Stomach (tissue), 9 donors: ENCODE data around the gene PRMT7. TPM values are rescaled to one million over a fixed set of nuclear protein-coding genes. Genes with fewer than 3 reads are reported as not detected.

Experiments
- DNase-seq, 2 donors: peaks; one replicate each; pipeline versions ENCODE4 v3.0.0 to v3.0.0-alpha.2; 2013 to 2019
- H3K27ac ChIP-seq, 5 donors: fragments of 200-600 bp in 4 of 5; sonication (generic) in 4 of 5; one replicate each; pipeline ENCODE4 v1.5.1; 2013 to 2019; ENCODE audit warnings: mild to moderate bottlenecking in 1 of 5, moderate library complexity in 1 of 5
- H3K27me3 ChIP-seq, 3 donors: fragments of 200-600 bp; sonication (generic); one replicate each; pipeline ENCODE4 v1.5.1; 2017 to 2019; ENCODE audit warnings: mixed run types in 1 of 3
- H3K36me3 ChIP-seq, 4 donors: fragments of 200-600 bp; sonication (generic); 1 replicate in 3 of 4; 2 replicates in 1 of 4; pipeline ENCODE4 v1.5.1; 2016 to 2019
- H3K4me1 ChIP-seq, 4 donors: fragments of 200-600 bp; sonication (generic); one replicate each; pipeline ENCODE4 v1.5.1; 2016 to 2019
- H3K4me3 ChIP-seq, 4 donors: fragments of 200-600 bp; sonication (generic) in 3 of 4; one replicate each; pipeline ENCODE4 v1.5.1; 2016 to 2019; ENCODE audit warnings: mild to moderate bottlenecking in 1 of 4
- H3K9me3 ChIP-seq, 4 donors: fragments of 200-600 bp; sonication (generic); one replicate each; pipeline ENCODE4 v1.5.1; 2016 to 2019
- CTCF ChIP-seq, 7 experiments: fragments of 450-650 bp in 4 of 7; fragments of 200-600 bp in 3 of 7; sonication (generic) in 3 of 7; IDR thresholded peaks; one replicate each; pipeline ENCODE4 v1.5.1; 2016 to 2019; ENCODE audit warnings: antibody characterized with exemption in 7 of 7, control low read depth in 2 of 7, mild to moderate bottlenecking in 1 of 7
- EP300 ChIP-seq: sonication (generic); formaldehyde crosslinking; IDR thresholded peaks from one replicate; pipeline ENCODE4 v1.6.1; 2017; ENCODE audit warnings: antibody characterized with exemption
- POLR2A ChIP-seq, 4 donors: fragments of 450-650 bp; IDR thresholded peaks; one replicate each; pipeline ENCODE4 v1.6.1; 2016; ENCODE audit warnings: antibody characterized with exemption in 4 of 4, control low read depth in 2 of 4, mild to moderate bottlenecking in 1 of 4, moderate library complexity in 1 of 4
- POLR2AphosphoS5 ChIP-seq, 3 donors: sonication (generic); formaldehyde crosslinking; IDR thresholded peaks; one replicate each; pipeline ENCODE4 v1.6.1; 2016; ENCODE audit warnings: antibody characterized with exemption in 3 of 3
- WGBS, 5 donors: extraction: QIAGEN DNeasy Blood & Tissue Kit in 3 of 5; methylation state at CpG; one replicate each; pipeline versions ENCODE4 v1.1.5 to v1.1.7; 2013 to 2018; 5-methylcytosine and 5-hydroxymethylcytosine counted together
- intact Hi-C: fragments of 100-400 bp; cut with DNase I; formaldehyde crosslinking; loops from one replicate; pipeline ENCODE4 v1.15.1; 2023; ENCODE audit warnings: low total_unique reads
- polyA plus RNA-seq, 3 donors: library from polyadenylated mRNA; stranded (reverse); fragments of 200-250 nt; gene quantifications; one replicate each; pipeline ENCODE4 v1.2.3, GENCODE V29; 2013
- total RNA-seq, 5 donors: library from RNA; depleted of rRNA; stranded (reverse); fragments of >200 nt; gene quantifications; one replicate each; pipeline versions ENCODE4 v1.1.0 to v1.2.3, GENCODE V29; 2014 to 2016
- donor health status: healthy with polysubstance abuse.
- donor health status: Bipolar disorder and iron deficiency.
- donor health status: healthy.

The PRMT7 gene
- total and polyA plus RNA-seq, 8 donors = 22.4 to 88.8 (median 37.2) TPM

DNA sequence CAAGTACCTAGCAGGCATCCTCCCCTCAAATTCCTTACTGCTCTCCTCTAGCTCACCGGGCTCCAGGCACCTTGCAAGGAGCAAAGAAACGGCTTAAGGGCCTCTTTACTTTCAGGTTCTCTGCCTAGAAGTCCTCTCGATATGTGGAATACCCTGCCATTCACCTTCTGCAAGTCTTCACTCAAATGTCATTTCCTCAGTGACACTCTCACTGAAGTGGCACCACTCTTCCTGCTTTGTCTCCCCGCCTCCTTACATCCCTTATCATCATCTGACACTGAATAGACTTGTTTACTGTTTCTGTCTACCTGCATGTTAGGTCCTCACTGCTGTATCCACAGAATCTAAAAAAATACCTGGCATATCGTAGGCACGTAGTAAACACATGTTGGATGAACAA lies 1.0 kb upstream of the PRMT7 start:
- TF ChIP-seq CTCF (IDR thresholded peaks at IDR 0.05) (no peak), POLR2A (IDR thresholded peaks at IDR 0.05) (no peak), EP300 (no peak), POLR2AphosphoS5 (IDR thresholded peaks at IDR 0.05) (no peak)
- no peak for DNase-seq
- Histone ChIP-seq H3K27me3 (no peaks in the 10 kb centered on the region), H3K4me3 (peak overlapping the region; percentile 66 to 99 (median 92)), H3K36me3 (peaks cover 21 to 59% (median 56%) of the 10 kb centered on the region in 4 donors), H3K27ac (peak overlapping the region in 3 of 5 donors; percentile 81 to 89 (median 83)), H3K9me3 (no peaks in the 10 kb centered on the region), H3K4me1 (peaks cover 24 to 59% (median 41%) of the 10 kb centered on the region in 4 donors)
- 24 to 37% (median 30%) methylated on average over 6 of the region's 6 CpGs for WGBS, 5 donors
- intact Hi-C loops = no loop called here

DNA sequence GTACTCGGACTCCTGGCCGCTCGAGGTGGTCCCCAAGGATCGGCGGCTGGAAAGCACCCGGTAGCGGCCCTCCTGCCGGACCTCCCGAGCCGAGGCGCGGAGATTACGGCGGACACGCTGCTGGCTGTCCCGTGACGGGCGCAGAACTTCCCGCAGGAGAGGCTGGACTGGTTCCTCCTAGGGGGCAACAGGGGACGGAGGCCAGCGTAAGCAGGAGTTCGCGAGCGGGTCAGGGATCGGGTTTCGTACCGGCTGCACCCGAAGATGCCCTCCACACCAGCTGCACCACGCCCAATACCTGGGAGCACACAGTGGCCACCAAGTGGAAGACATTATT lies 414 bp upstream of the PRMT7 start:
- WGBS, 5 donors = 0 to 1% (median 0%) methylated on average over 13 to 29 of the region's 29 CpGs
- intact Hi-C loops = no loop called here
- peaks cover 24 to 59% (median 41%) of the 10 kb centered on the region in 4 donors for H3K4me1 ChIP-seq

DNA sequence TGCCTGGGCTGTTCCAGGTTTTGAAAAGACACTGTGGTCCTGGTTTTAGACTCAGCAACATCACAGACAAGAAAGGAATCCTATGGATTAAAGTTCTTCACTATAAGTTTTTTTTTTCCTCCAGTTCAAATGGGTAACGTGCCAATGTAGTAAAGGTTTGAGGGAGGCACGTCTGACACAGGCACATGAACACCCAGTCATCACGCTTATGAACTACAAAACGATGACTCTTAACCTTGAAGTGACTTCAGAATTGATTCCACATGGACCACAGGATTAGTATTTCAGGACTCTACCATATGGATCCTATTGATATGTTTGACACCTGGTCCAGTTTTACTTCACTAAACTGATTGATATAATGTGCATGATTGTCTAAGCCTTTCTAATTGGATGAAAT lies 2.3 kb downstream of the PRMT7 start:
- no peak for DNase-seq
- Histone ChIP-seq H3K4me3 (no peak overlapping the region), H3K36me3 (peaks cover 13 to 57% (median 50%) of the 10 kb centered on the region in 4 donors), H3K9me3 (no peaks in the 10 kb centered on the region), H3K4me1 (peaks cover 24 to 59% (median 41%) of the 10 kb centered on the region in 4 donors), H3K27ac (no peak overlapping the region), H3K27me3 (no peaks in the 10 kb centered on the region)
- 88 to 93% (median 90%) methylated on average over 4 of the region's 4 CpGs for WGBS, 5 donors
- no peak for TF ChIP-seq CTCF (IDR thresholded peaks at IDR 0.05)
- no peak for TF ChIP-seq POLR2AphosphoS5 (IDR thresholded peaks at IDR 0.05)
- TF ChIP-seq EP300 = no peak
- TF ChIP-seq POLR2A (IDR thresholded peaks at IDR 0.05) = no peak
- intact Hi-C loops = no loop called here

More for the DNA sequence above, 414 bp upstream of the PRMT7 start:
- Histone ChIP-seq H3K27ac (peak overlapping the region; percentile 81 to 95 (median 88)), H3K9me3 (no peaks in the 10 kb centered on the region), H3K4me3 (peak overlapping the region; percentile 66 to 99 (median 92)), H3K27me3 (no peaks in the 10 kb centered on the region), H3K36me3 (peaks cover 15 to 57% (median 52%) of the 10 kb centered on the region in 4 donors)
- DNase-seq = no peak
- no peak for TF ChIP-seq POLR2A (IDR thresholded peaks at IDR 0.05)
- no peak for TF ChIP-seq CTCF (IDR thresholded peaks at IDR 0.05)
- no peak for TF ChIP-seq POLR2AphosphoS5 (IDR thresholded peaks at IDR 0.05)
- no peak for TF ChIP-seq EP300

GRCh38 chr16:68319185-68319908 lies 8.5 kb downstream of the PRMT7 start:
- intact Hi-C loops = no loop called here
- Histone ChIP-seq H3K4me3 (no peak overlapping the region), H3K9me3 (no peaks in the 10 kb centered on the region), H3K36me3 (peaks cover 18 to 96% (median 84%) of the 10 kb centered on the region in 4 donors), H3K27ac (no peak overlapping the region), H3K4me1 (peaks cover 0 to 4% (median 0%) of the 10 kb centered on the region in 4 donors), H3K27me3 (no peaks in the 10 kb centered on the region)
- no peak for TF ChIP-seq EP300
- TF ChIP-seq CTCF (IDR thresholded peaks at IDR 0.05) = no peak
- TF ChIP-seq POLR2AphosphoS5 (IDR thresholded peaks at IDR 0.05) = no peak
- no peak for TF ChIP-seq POLR2A (IDR thresholded peaks at IDR 0.05)
- no peak for DNase-seq
- 92 to 96% (median 93%) methylated on average over 6 of the region's 6 CpGs for WGBS, 5 donors
